GM18858 (cell line): ENCODE measurements around the gene CACNA1B.
"Not testable (repeated sequence)": the region's sequence is repeated elsewhere in the genome, so short reads cannot be mapped to it uniquely, and the experiment has no call there.

ENCODE experiments used
- ATAC-seq: cut with Tn5 transposase; IDR thresholded peaks from one replicate; pipeline ENCODE4 v1.9.1; 2021; ENCODE audit not compliant: unreplicated experiment

Gene CACNA1B

GRCh38 chr9:138010861-138011260 lies 133.3 kb downstream of the CACNA1B start:
- no peak for ATAC-seq

DNA sequence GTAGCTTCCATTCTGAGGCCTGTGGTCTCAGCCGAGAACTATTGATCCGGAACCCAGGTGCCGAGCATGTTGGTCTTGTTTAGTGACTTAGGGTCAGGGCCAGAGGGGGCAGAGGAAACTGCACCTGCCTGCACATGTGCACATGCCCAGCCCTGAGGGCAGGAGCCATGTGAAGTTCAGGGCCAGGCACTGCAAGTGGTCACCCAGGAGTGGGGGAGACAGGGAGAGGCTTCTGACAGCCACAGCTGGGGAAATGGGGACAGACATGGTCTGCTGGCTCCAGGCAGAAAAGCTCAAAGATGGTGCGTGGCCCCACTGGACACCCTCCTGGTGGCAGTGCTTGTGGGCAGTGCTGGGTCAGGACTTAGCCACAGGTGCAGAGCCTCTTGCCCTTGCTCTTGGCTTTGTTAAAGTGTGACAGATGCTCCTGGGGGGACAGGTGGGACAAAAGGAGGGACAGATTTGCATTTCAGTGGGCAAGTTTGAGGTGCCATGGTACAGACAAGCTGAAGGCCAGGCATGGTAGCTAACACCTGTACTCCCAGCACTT lies 134.4 kb downstream of the CACNA1B start:
- ATAC-seq, result no peak

DNA sequence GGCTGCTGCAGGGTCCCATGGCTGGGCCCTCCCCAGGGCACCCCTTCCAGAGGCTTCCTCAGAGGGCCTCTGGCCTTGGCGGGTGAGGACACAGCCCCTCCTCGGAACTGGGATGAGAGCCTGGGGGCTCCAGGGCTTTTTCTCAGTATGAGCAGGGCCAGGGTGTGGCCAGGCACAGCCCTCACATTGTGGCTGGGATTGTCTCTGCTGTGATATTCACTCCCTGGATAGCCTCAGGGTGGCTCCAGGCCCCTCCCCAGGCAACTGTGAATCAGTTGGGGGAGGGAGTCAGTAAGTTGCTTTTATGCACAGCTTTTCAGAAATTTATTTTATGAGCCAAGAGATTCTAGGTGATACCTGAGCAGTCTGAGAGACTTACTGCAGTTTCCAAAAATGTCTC lies 135.7 kb downstream of the CACNA1B start:
- no peak for ATAC-seq

DNA sequence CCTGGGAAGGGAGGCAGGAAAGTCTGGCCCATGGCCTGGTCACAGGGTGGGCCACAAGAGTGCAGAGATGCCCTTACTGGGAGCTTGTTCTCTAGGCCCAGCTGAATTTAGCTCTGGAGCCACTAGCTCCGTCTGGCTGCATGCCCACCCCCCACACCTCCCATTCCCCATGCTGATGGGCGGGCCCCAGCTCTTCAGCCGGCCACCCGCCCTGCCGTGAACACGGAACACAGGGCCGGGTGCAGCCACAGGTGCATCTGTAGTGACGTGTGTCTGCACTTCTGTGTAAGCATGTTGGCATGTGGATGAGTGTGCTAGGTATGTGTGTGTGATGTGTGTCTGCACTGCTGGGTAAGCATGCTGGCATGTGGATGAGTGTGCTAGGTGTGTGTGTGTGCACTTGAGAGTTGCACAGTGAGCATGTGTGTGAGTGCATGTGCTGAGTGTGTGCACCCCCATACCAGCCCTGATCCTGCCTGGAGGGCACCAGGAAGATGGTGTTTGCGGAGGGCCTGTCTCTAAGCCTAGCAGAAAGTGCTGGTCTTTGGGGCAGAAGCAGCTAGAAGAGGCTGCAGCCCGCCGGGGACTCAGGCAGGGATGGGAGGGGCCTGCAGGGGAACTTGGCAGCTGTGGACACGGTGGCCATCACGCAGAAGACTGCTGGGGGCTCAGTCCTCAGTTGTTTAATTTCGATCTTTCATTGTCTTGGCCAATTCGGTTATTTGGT lies 136.4 kb downstream of the CACNA1B start:
- ATAC-seq, result no peak

DNA sequence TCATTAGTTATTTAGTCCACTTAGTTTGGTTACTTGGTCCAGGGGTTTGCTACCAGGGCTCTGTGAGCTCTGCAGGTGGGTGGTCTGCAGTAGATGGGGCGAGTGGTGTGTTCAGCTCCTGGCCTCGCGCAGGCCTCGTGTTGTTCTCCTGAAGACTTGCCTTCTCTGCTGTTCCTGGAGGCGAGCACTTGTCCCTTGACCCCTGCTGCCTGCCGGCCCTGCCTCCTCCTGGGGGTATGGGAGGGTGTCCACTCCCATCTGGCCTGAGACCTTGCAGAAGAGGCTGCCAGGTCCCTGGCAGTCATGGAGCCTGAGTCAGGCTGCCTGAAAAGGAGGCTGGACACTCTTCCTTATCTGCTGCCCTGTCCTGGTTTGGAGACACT lies 137.0 kb downstream of the CACNA1B start:
- no peak for ATAC-seq

DNA sequence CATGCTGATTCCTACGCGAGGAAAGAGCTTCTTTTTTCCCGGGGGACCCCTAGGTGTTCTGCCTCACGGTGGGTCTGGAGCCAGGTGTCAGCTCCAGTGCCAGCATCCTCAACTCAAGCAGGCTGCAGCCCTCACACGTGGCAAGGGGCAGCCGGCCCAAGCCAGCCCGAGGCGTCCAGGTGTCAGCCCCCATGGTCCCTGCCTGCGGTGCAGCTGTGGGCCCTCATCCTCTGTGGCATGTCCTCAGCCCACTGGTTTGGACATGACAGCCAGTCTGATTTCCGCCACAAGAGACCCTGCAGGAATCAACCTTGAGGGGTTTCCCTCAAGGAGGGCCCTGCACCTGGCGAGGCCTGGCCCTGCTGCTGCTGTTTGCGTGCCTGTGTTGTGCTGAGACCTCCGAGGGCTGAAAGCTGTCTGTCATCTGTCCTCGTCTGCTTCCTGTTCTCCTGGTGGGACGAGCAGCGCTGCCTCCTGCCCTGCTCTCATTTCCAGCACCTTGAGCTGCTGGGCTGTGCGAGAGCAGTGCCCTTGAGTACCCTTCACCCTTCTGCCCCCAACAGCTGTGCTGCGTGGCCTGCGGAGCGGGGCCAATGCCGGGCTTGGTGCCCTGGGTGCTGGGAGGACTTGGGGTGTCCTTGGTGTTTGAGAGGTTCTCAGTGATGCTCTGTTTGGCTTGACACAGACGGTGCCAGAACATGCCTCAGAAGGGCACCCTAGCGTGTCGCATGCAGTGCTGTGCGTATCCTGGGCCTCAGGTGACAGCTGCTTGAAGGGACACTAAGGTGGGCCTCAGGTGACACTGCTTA lies 137.6 kb downstream of the CACNA1B start:
- ATAC-seq, result no peak

DNA sequence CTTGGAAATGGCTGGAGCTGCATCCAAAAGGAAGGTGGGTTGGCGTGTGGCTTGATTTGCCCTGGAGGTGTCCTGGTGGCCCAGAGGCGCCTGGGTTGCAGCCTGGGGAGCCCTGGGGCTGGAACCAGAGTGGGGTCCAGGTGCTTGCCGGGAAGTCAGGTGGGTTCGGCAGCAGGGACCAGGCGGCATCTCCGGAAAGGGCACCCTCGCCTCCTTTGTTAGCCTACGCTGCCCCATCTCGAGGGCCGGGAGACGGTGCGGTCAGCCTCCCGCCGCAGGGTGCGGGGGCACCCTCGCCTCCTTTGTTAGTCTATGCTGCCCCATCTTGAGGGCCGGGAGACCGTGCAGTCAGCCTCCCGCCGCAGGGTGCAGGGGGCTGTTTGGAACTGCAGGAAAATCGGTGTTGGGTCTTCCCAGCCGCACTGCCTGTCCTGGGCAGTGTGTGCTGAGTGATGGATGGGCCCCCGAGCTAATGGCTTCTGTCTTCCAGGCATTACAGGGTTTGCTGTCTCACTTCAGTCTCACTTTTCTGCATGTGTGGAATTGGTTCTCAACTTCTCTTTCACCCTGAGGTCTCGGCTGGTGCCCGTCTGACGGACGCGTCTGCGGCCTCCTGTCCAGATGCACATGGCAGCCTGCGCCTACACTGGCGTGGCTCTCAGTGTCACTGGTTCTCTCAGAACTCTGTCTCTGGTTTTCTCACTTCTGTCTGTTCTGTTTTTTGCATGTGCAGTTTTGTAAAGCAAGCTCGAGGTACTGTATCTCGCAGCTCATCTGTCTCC lies 139.0 kb downstream of the CACNA1B start:
- no peak for ATAC-seq

DNA sequence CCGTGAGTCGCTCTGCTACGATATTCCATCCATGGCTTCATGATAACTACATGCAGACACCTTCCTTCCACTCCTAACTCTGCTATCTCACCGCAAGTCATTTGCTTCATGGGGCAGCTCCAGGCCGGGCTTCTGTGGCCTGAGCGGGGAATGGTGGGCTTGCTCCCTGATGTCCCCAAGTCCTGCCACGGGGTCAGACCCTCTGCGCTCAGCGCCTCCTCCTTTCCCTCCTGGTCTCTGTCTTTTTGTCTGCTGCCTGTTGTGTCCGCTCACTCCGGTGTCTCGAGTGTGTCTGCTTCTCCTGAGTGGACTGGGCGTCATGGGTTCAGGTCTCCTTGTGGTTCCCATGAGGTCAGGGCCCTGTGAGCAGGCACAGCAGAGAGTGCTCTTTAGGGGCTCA lies 139.6 kb downstream of the CACNA1B start:
- ATAC-seq, result no peak

DNA sequence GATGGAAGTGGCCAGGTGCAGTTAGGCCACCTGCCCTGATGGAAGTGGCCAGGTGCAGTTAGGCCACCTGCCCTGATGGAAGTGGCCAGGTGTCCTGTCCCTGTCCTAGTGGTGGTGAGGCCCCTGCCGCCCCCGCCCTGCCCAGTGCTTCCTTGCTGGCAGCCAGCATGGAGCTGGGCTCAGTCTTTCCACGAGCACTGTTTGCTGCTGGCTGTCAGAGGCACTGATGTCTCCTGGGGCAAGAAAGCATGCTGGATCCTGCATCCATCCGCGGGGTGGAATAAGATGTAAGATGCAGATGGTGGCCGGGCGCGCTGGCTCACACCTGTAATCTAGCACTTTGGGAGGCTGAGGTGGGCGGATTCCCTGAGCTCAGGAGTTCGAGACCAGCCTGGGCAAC lies 141.9 kb downstream of the CACNA1B start:
- ATAC-seq, result not testable (repeated sequence)

DNA sequence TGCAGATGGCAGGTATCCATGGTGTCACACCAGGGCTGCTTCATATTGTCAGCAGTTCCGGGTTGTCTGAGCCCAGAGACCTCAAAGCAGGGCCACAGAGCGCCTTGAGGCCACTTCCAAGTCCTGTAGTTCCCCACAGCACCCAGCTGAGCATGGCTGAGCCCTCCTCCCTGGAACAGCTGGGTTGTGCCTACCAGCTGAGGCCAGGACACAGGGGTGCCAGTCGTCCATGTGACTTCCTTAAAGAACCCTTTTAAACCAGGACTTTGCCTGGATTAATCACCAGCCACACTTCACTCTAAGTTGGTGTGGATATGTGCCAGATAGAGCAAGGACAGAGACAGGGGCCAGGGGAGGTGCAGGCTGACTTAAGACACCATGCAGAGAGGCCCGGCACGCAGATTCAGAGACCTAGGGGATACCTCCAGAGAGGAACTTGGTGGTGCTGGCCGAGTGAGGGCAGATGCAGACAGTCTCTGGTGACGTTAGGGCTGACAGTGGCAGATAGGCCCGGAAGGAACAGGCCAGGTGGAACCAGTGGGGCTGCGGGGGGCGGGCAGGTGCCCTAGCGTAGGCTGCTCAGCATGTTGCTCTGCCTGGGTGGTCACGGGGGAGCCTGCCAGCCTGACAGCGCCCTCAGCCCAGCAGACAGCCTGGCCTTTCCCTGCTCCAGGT lies 142.7 kb downstream of the CACNA1B start:
- no peak for ATAC-seq

DNA sequence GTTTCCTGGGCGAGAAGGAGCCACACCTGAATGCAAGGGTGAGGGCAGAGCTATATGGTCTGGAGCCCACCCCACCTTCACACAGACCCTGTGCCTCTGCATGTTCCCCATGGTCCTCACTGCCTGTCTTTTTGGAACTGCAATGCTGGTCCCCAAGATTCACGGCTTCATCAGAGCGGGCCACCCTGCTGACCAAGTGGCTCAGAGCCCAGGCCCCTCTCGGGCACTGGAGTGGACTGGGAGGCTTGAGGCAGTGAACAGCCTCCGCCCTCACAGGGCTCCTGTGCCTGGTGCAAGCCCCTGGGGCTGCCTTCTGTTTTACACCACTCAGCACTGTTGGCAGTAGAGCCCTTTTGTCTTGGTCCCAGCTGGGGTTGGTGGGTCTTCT lies 143.2 kb downstream of the CACNA1B start:
- no peak for ATAC-seq

GRCh38 chr9:138021251-138022056 lies 143.9 kb downstream of the CACNA1B start:
- no peak for ATAC-seq

GRCh38 chr9:138022121-138022741 lies 144.6 kb downstream of the CACNA1B start:
- no peak for ATAC-seq

DNA sequence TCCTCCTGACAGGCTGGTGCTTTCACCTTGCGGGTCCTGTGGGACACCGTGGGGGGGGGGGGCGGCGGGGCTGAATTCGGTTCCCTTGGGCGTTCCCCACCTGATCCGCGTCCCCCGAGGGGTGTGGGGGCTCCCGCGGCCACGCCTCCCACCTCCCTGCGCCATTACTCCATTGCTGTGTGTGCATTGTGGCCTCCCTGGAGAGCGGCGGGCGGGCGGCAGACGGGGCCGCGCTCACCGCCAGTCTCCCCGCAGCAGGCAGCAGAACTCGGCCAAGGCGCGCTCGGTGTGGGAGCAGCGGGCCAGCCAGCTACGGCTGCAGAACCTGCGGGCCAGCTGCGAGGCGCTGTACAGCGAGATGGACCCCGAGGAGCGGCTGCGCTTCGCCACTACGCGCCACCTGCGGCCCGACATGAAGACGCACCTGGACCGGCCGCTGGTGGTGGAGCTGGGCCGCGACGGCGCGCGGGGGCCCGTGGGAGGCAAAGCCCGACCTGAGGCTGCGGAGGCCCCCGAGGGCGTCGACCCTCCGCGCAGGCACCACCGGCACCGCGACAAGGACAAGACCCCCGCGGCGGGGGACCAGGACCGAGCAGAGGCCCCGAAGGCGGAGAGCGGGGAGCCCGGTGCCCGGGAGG lies 145.3 kb downstream of the CACNA1B start:
- ATAC-seq, result no peak

DNA sequence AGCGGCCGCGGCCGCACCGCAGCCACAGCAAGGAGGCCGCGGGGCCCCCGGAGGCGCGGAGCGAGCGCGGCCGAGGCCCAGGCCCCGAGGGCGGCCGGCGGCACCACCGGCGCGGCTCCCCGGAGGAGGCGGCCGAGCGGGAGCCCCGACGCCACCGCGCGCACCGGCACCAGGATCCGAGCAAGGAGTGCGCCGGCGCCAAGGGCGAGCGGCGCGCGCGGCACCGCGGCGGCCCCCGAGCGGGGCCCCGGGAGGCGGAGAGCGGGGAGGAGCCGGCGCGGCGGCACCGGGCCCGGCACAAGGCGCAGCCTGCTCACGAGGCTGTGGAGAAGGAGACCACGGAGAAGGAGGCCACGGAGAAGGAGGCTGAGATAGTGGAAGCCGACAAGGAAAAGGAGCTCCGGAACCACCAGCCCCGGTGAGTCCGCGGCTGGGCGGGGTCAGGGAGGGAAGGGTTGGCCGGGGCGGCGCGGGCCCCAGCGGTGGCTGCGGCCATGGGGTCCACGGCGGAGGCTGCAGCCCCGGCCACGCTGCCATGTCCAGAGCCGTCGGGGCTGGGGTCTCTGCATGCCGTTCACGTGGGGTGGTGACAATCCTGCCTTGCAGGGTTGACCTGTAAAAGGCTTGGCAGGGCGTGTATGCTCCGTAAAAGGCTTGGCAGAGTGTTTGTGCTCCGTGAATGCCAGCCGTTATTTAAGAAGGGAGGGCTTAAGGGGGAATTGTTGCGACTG lies 146.0 kb downstream of the CACNA1B start:
- no peak for ATAC-seq

- ATAC-seq, result no peak
Observed at GRCh38 chr9:138024131-138024530, 146.5 kb downstream of the CACNA1B start.

DNA sequence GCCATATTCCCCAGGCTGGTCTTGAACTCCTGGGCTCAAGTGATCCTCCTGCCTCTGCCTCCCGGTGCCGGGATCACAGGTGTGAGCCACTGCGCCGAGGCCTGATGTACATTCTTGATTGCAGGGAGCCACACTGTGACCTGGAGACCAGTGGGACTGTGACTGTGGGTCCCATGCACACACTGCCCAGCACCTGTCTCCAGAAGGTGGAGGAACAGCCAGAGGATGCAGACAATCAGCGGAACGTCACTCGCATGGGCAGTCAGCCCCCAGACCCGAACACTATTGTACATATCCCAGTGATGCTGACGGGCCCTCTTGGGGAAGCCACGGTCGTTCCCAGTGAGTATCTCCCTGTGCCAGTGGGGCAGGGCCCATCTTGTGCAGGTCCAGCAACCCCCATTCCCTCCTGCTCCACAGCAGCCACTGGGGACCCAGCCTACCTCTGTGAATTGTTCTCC lies 147.3 kb downstream of the CACNA1B start:
- no peak for ATAC-seq

DNA sequence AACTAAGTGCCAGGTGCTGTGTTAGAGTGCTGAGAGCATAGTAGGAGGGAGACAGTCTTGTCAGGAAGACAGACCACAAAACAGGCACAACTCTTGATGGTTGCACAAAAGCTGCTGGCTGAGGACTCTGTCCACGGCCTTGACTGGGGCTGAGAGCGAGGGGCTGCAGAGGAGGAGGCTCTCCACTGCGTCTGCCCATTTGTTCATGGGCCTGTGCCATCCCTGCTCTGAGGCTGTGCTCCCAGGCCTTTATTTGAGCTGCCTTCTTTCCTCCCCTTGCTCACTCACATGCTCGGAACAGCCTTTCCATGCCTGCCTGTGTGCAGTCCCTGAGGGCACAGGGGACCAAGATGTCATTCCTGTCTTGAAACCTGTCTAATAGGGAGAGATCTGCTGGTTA lies 147.8 kb downstream of the CACNA1B start:
- no peak for ATAC-seq
